Nephron (organoid): ENCODE measurements around the gene DYNC1LI1.

Experiments
- H3K27ac Mint-ChIP-seq, 3 experiments: 2 replicates each; pipeline ENCODE4 v1.8.0; 2020; ENCODE audit warnings: mixed read lengths in 3 of 3, mild to moderate bottlenecking in 2 of 3, moderate library complexity in 1 of 3
- H3K27me3 Mint-ChIP-seq: 2 replicates; pipeline ENCODE4 v1.8.0; 2021; ENCODE audit warnings: low read depth, mild to moderate bottlenecking, moderate library complexity, mixed read lengths
- H3K36me3 Mint-ChIP-seq: 2 replicates; pipeline ENCODE4 v1.8.0; 2020; ENCODE audit warnings: low read depth, mixed read lengths
- H3K4me1 Mint-ChIP-seq: 2 replicates; pipeline ENCODE4 v1.8.0; 2020; ENCODE audit warnings: mixed read lengths
- H3K4me3 Mint-ChIP-seq, 3 experiments: 2 replicates each; pipeline ENCODE4 v1.8.0; 2020; ENCODE audit warnings: mild to moderate bottlenecking in 3 of 3, mixed read lengths in 3 of 3, moderate library complexity in 2 of 3
- H3K9me3 Mint-ChIP-seq: 2 replicates; pipeline ENCODE4 v1.8.0; 2020; ENCODE audit warnings: mixed read lengths
- TF ChIP-seq, protein P1 (sequence below), 3 experiments: fragments of 200-600 bp; sonication (generic); IDR thresholded peaks; one replicate each; pipeline ENCODE4 v1.5.0; 2021; ENCODE audit warnings: antibody characterized with exemption in 3 of 3; ENCODE audit not compliant: unreplicated experiment in 3 of 3

The DYNC1LI1 gene

DNA sequence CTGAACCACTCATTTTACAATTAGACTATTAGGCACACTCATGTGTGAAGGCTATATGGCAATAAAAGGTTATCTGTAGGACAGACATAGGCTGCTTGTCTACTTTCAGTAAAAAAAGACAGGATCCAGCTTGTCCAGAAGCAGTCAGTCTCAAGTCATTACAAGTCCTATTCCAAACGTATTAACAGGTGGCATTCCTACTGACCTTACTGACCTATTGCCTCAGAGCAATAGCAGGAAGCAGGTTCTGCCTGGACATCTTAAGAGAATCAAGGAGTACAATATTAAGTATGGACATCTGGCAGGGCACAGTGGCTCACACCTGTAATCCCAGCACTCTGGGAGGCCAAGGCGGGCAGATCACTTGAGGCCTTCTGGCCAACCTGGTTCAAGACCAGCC, 75.0 kb downstream of the DYNC1LI1 start:
- Mint-ChIP-seq H3K9me3 (no peaks in the 10 kb centered on the region), H3K36me3 (peaks cover 12% of the 10 kb centered on the region)
- TF ChIP-seq, protein P1, sequence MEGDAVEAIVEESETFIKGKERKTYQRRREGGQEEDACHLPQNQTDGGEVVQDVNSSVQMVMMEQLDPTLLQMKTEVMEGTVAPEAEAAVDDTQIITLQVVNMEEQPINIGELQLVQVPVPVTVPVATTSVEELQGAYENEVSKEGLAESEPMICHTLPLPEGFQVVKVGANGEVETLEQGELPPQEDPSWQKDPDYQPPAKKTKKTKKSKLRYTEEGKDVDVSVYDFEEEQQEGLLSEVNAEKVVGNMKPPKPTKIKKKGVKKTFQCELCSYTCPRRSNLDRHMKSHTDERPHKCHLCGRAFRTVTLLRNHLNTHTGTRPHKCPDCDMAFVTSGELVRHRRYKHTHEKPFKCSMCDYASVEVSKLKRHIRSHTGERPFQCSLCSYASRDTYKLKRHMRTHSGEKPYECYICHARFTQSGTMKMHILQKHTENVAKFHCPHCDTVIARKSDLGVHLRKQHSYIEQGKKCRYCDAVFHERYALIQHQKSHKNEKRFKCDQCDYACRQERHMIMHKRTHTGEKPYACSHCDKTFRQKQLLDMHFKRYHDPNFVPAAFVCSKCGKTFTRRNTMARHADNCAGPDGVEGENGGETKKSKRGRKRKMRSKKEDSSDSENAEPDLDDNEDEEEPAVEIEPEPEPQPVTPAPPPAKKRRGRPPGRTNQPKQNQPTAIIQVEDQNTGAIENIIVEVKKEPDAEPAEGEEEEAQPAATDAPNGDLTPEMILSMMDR (IDR thresholded peaks at IDR 0.05; ENCODE audit: unreplicated experiment in 3 of 3): no peak

GRCh38 chr3:32495085-32495484, 75.6 kb downstream of the DYNC1LI1 start:
- H3K36me3 Mint-ChIP-seq: peaks cover 12% of the 10 kb centered on the region
- peaks cover 17% of the 10 kb centered on the region for H3K4me1 Mint-ChIP-seq
- H3K27me3 Mint-ChIP-seq: no peaks in the 10 kb centered on the region
- H3K27ac Mint-ChIP-seq: no peak overlapping the region
- TF ChIP-seq, protein P1 (IDR thresholded peaks at IDR 0.05; ENCODE audit: unreplicated experiment in 3 of 3): no peak
- no peak overlapping the region for H3K4me3 Mint-ChIP-seq
- H3K9me3 Mint-ChIP-seq: no peaks in the 10 kb centered on the region

More for the DNA sequence above, 75.0 kb downstream of the DYNC1LI1 start:
- Mint-ChIP-seq H3K27me3 (no peaks in the 10 kb centered on the region), H3K4me1 (peaks cover 22% of the 10 kb centered on the region), H3K27ac (no peak overlapping the region), H3K4me3 (no peak overlapping the region)

DNA sequence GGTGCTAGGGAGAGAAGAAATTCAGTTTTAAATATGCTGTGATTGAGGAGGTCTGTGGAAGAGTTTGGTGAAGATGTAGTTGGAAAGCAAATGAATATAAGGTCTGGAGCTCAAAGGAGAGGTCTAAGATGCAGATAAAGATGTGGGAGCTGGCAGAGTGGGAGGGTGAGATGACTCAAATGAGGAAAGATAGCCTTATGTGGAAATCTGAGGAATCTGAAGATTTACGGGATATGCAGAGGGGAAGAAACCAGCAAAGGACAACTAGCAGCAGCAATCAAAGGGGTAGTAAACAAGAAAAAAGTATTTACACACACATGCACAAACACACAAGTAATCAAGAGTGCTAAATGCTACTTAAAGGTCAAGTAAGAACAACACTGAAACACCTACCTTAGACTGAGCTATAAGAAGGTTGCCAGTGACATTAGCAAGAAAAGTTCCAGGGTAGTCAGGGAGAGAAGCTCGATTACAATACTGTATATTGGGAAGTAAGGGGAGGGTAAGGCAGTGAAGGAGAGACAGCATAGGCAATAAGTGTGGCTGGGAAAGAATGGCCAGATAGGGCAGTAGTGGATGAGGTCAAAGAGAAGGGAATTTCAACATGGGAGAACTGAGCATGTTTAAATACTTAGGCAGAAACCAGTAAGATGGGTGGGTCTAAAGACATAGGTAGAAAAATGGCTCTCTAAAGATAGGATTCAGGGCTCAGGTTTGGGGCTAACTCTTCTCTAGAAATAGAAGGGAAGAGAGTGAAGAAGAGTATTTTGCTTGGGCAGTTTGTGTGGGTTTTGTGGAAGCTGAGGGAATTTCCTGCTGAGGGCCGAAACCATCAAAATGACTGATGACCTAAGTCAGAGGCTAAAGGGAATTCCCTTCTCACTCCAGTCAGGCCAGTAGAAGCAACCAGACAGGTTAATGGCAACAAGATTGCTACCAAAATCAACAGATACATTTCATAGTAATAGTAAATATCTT, 76.9 kb downstream of the DYNC1LI1 start:
- no peak overlapping the region for H3K27ac Mint-ChIP-seq
- TF ChIP-seq, protein P1 (IDR thresholded peaks at IDR 0.05; ENCODE audit: unreplicated experiment in 3 of 3): no peak
- H3K36me3 Mint-ChIP-seq: peaks cover 12% of the 10 kb centered on the region
- no peaks in the 10 kb centered on the region for H3K27me3 Mint-ChIP-seq
- peaks cover 9% of the 10 kb centered on the region for H3K4me1 Mint-ChIP-seq
- H3K9me3 Mint-ChIP-seq: no peaks in the 10 kb centered on the region
- H3K4me3 Mint-ChIP-seq: no peak overlapping the region

DNA sequence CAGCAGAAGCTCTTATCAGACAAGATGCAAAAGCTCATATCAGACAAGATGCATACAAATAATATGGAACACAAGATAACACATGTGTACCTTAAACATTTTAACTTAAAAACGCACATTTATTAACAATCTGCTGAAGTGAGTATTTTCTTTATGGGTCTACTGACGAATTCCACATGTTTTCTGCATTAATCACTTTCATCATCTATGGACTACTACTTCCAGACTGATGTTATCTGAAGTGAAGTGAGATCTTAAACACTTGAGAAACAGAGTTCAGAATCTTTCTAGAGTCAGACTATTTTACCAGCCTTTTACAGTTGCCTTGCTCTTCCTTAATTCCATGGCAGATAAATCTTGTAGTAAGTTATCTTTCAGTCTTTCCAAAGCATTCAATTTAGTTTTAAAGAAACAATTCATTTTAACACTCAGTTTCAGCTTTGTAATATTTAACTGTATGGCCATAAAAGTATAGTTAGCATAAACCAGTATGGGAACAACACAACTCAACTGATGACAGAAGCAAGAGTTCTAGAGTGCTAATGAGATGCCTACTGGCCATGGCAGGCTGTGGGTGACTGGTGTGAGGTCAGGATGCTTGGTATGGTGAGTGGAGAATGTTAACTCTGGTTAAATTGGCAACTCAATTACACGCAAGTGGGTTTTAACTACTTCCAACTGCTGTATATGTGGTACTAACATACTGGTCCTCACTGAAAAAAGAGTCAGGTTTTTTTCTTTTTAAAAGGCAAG, 77.8 kb downstream of the DYNC1LI1 start:
- TF ChIP-seq, protein P1 (IDR thresholded peaks at IDR 0.05; ENCODE audit: unreplicated experiment in 3 of 3): no peak
- H3K27ac Mint-ChIP-seq: no peak overlapping the region
- peaks cover 16% of the 10 kb centered on the region for H3K36me3 Mint-ChIP-seq
- no peak overlapping the region for H3K4me3 Mint-ChIP-seq
- no peaks in the 10 kb centered on the region for H3K27me3 Mint-ChIP-seq
- H3K9me3 Mint-ChIP-seq: no peaks in the 10 kb centered on the region
- H3K4me1 Mint-ChIP-seq: peaks cover 12% of the 10 kb centered on the region

DNA sequence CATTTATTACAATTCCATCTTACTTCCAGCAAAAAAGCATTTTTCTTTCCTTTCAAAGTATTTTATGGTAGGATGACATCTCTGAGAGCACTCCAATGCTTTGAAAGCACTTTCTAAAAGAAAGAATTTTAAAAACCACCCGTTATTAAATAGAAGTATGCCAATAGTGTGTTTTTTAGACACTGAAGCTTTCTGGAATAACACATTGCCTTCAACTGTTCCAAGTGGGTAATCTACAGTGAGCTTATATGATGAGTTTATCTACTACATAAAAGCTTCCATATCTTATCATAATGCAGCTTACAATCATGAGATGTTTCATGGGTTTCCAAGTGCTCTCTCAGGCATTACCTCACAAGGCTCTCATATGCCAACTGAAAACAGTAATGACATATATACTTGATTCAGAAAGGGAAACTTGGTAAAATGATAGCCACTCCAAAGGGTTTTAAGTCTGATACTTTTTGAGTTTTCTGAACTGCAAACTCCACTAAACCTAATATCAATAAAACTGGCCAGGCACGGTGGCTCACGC, 82.1 kb downstream of the DYNC1LI1 start:
- no peaks in the 10 kb centered on the region for H3K9me3 Mint-ChIP-seq
- peak overlapping the region in 1 of 3 experiments; percentile 42 for H3K27ac Mint-ChIP-seq
- no peaks in the 10 kb centered on the region for H3K27me3 Mint-ChIP-seq
- peaks cover 8% of the 10 kb centered on the region for H3K4me1 Mint-ChIP-seq
- no peak overlapping the region for H3K4me3 Mint-ChIP-seq
- peaks cover 39% of the 10 kb centered on the region for H3K36me3 Mint-ChIP-seq
- TF ChIP-seq, protein P1 (IDR thresholded peaks at IDR 0.05; ENCODE audit: unreplicated experiment in 3 of 3): no peak
